Glutamatergic neuron (in vitro differentiated cells): Measurements from ENCODE around the gene CASKIN2. TPM values are rescaled to one million over a fixed set of nuclear protein-coding genes. Genes with fewer than 3 reads are reported as not detected.

Experiments used
- DNase-seq: peaks from one replicate; pipeline ENCODE4 v3.0.0; 2022
- H3K27ac Mint-ChIP-seq: one replicate; pipeline ENCODE4 v1.8.0; 2020; ENCODE audit warnings: mild to moderate bottlenecking, mixed read lengths, inconsistent platforms; ENCODE audit not compliant: unreplicated experiment
- H3K27me3 Mint-ChIP-seq: one replicate; pipeline ENCODE4 v1.8.0; 2020; ENCODE audit warnings: mild to moderate bottlenecking, moderate library complexity, mixed read lengths, inconsistent platforms; ENCODE audit not compliant: unreplicated experiment
- H3K36me3 Mint-ChIP-seq: one replicate; pipeline ENCODE4 v1.8.0; 2020; ENCODE audit warnings: mild to moderate bottlenecking, mixed read lengths, inconsistent platforms; ENCODE audit not compliant: unreplicated experiment
- H3K4me1 Mint-ChIP-seq: one replicate; pipeline ENCODE4 v1.8.0; 2020; ENCODE audit warnings: mild to moderate bottlenecking, low read depth, mixed read lengths, inconsistent platforms; ENCODE audit not compliant: unreplicated experiment
- H3K4me3 Mint-ChIP-seq: one replicate; pipeline ENCODE4 v1.8.0; 2020; ENCODE audit warnings: mild to moderate bottlenecking, mixed read lengths, inconsistent platforms; ENCODE audit not compliant: unreplicated experiment
- H3K9me3 Mint-ChIP-seq: one replicate; pipeline ENCODE4 v1.8.0; 2020; ENCODE audit warnings: mild to moderate bottlenecking, moderate library complexity, mixed read lengths, inconsistent platforms; ENCODE audit not compliant: unreplicated experiment
- CTCF ChIP-seq: fragments of 200-600 bp; sonication (generic); IDR thresholded peaks from one replicate; pipeline ENCODE4 v1.5.0; 2021; ENCODE audit not compliant: partially characterized antibody, unreplicated experiment
- total RNA-seq: library from RNA; stranded (reverse); fragmentation: NEBNext Ultra II Directional; extraction: Animal tissue kit (Norgen Biotek cat#: 25700); gene quantifications from one replicate; pipeline ENCODE4 v1.2.1, GENCODE V29; 2021; ENCODE audit not compliant: unreplicated experiment

Gene CASKIN2
- total RNA-seq, 1 donor from 2014 or later = 22.1 TPM

- Mint-ChIP-seq H3K36me3 (no peaks in the 10 kb centered on the region), H3K27me3 (peaks cover 2% of the 10 kb centered on the region), H3K4me1 (no peaks in the 10 kb centered on the region), H3K4me3 (no peak overlapping the region), H3K27ac (no peak overlapping the region), H3K9me3 (no peaks in the 10 kb centered on the region)
- TF ChIP-seq CTCF = no peak
- no peak for DNase-seq
These were observed 7.3 kb downstream of the CASKIN2 start for GRCh38 chr17:75507733-75508719.

- Mint-ChIP-seq H3K27ac (no peak overlapping the region), H3K36me3 (no peaks in the 10 kb centered on the region), H3K27me3 (peaks cover 2% of the 10 kb centered on the region), H3K9me3 (no peaks in the 10 kb centered on the region), H3K4me1 (no peaks in the 10 kb centered on the region), H3K4me3 (no peak overlapping the region)
- TF ChIP-seq CTCF = no peak
- DNase-seq = no peak
These were observed 8.4 kb downstream of the CASKIN2 start for GRCh38 chr17:75506888-75507287.

GRCh38 chr17:75506134-75506533, 9.2 kb downstream of the CASKIN2 start:
- no peak overlapping the region for H3K4me3 Mint-ChIP-seq
- H3K9me3 Mint-ChIP-seq = no peaks in the 10 kb centered on the region
- H3K4me1 Mint-ChIP-seq = no peaks in the 10 kb centered on the region
- no peaks in the 10 kb centered on the region for H3K36me3 Mint-ChIP-seq
- TF ChIP-seq CTCF = no peak
- no peaks in the 10 kb centered on the region for H3K27me3 Mint-ChIP-seq
- DNase-seq = no peak
- H3K27ac Mint-ChIP-seq = no peak overlapping the region

GRCh38 chr17:75505640-75506039, 9.7 kb downstream of the CASKIN2 start:
- Mint-ChIP-seq H3K4me1 (no peaks in the 10 kb centered on the region), H3K36me3 (no peaks in the 10 kb centered on the region), H3K4me3 (no peak overlapping the region), H3K27me3 (no peaks in the 10 kb centered on the region), H3K27ac (no peak overlapping the region), H3K9me3 (no peaks in the 10 kb centered on the region)
- TF ChIP-seq CTCF = no peak
- DNase-seq = no peak

DNA sequence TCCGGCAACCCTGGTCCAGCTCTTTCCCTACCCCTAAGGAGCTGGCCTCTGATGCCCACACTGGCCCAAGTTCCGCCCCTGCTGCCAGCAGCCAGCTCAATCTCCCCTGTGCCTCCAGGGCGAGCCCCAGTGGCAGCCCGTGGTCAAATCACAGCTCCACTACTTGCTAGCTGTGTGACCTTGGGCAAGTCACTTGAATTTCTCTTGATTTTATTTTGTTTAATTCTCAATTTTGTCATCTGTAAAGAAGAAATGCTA, 10.3 kb downstream of the CASKIN2 start:
- H3K9me3 Mint-ChIP-seq = no peaks in the 10 kb centered on the region
- DNase-seq = no peak
- no peaks in the 10 kb centered on the region for H3K36me3 Mint-ChIP-seq
- no peak overlapping the region for H3K27ac Mint-ChIP-seq
- no peaks in the 10 kb centered on the region for H3K4me1 Mint-ChIP-seq
- no peaks in the 10 kb centered on the region for H3K27me3 Mint-ChIP-seq
- no peak for TF ChIP-seq CTCF
- no peak overlapping the region for H3K4me3 Mint-ChIP-seq
